Measurements from ENCODE around the gene RB1. TPM values are rescaled to one million over a fixed set of nuclear protein-coding genes. Genes with fewer than 3 reads are reported as not detected.
A peak's percentile ranks its signal among the peaks of the same experiment; 100 is the strongest.

Gene RB1
- total RNA-seq, 2 experiments from 2014 or later, result 25.1 to 25.6 TPM

GRCh38 chr13:48483575-48483974 is 180.0 kb downstream of the RB1 start:
- intact Hi-C loops (cut with micrococcal nuclease), result no loop called here
- H3K9me3 Mint-ChIP-seq, result no peaks in the 10 kb centered on the region
- H3K27ac Mint-ChIP-seq, result no peak overlapping the region
- no peaks in the 10 kb centered on the region for H3K27me3 Mint-ChIP-seq (ENCODE audit: low read depth)
- no peak for DNase-seq
- CTCF ChIA-PET, result interaction anchor here (0.8 to 1.3 kb wide), 2 partner anchors 9 to 22 kb away, joined by 3 read pairs; no protein-coding TSS in a partner anchor
- no peak overlapping the region for H3K4me3 Mint-ChIP-seq
- peaks cover 11% of the 10 kb centered on the region for H3K4me1 Mint-ChIP-seq (ENCODE audit: low read depth)
- peaks cover 13% of the 10 kb centered on the region for H3K36me3 Mint-ChIP-seq (ENCODE audit: low read depth)

GRCh38 chr13:48485432-48485831 is 181.9 kb downstream of the RB1 start:
- CTCF ChIA-PET, result interaction anchor here (0.7 to 1.6 kb wide), 2 partner anchors 95 to 390 kb away, joined by 3 to 4 read pairs; no protein-coding TSS in a partner anchor
- intact Hi-C loops (cut with micrococcal nuclease), result no loop called here
- Mint-ChIP-seq H3K27me3 (ENCODE audit: low read depth) (no peaks in the 10 kb centered on the region), H3K4me3 (no peak overlapping the region), H3K9me3 (no peaks in the 10 kb centered on the region), H3K4me1 (ENCODE audit: low read depth) (peaks cover 28% of the 10 kb centered on the region), H3K27ac (no peak overlapping the region), H3K36me3 (ENCODE audit: low read depth) (peaks cover 14% of the 10 kb centered on the region)
- no peak for DNase-seq

- H3K27ac Mint-ChIP-seq, result no peak overlapping the region
- H3K4me3 Mint-ChIP-seq, result no peak overlapping the region
- peaks cover 34% of the 10 kb centered on the region for H3K4me1 Mint-ChIP-seq (ENCODE audit: low read depth)
Observed at GRCh38 chr13:48486362-48486761, 182.8 kb downstream of the RB1 start.

GRCh38 chr13:48486836-48487235 is 183.3 kb downstream of the RB1 start:
- intact Hi-C loops (cut with micrococcal nuclease), result no loop called here
- Mint-ChIP-seq H3K27ac (no peak overlapping the region), H3K4me3 (no peak overlapping the region), H3K27me3 (ENCODE audit: low read depth) (no peaks in the 10 kb centered on the region), H3K9me3 (no peaks in the 10 kb centered on the region), H3K4me1 (ENCODE audit: low read depth) (peaks cover 34% of the 10 kb centered on the region), H3K36me3 (ENCODE audit: low read depth) (peaks cover 14% of the 10 kb centered on the region)
- DNase-seq, result no peak
- CTCF ChIA-PET, result interaction anchor here (1.2 kb wide), 1 partner anchor 74 kb away, joined by 3 read pairs; the partner anchor contains the start of gene LPAR6

More at GRCh38 chr13:48486362-48486761, 182.8 kb downstream of the RB1 start:
- DNase-seq, result no peak
- H3K36me3 Mint-ChIP-seq (ENCODE audit: low read depth), result peaks cover 14% of the 10 kb centered on the region
- CTCF ChIA-PET, result interaction anchor here (1.2 to 1.6 kb wide), 2 partner anchors 74 to 94 kb away, joined by 3 to 4 read pairs; partner anchors contain the start of gene LPAR6
- no peaks in the 10 kb centered on the region for H3K9me3 Mint-ChIP-seq
- intact Hi-C loops (cut with micrococcal nuclease), result no loop called here
- H3K27me3 Mint-ChIP-seq (ENCODE audit: low read depth), result no peaks in the 10 kb centered on the region

- intact Hi-C loops (cut with micrococcal nuclease), result no loop called here
- CTCF ChIA-PET, result interaction anchor here (0.6 kb wide), 2 partner anchors 89 to 96 kb away, joined by 4 to 7 read pairs; no protein-coding TSS in a partner anchor
- Mint-ChIP-seq H3K27me3 (ENCODE audit: low read depth) (no peaks in the 10 kb centered on the region), H3K4me3 (no peak overlapping the region), H3K27ac (no peak overlapping the region), H3K4me1 (ENCODE audit: low read depth) (peaks cover 34% of the 10 kb centered on the region), H3K9me3 (no peaks in the 10 kb centered on the region), H3K36me3 (ENCODE audit: low read depth) (peaks cover 10% of the 10 kb centered on the region)
- DNase-seq, result no peak
Observed at GRCh38 chr13:48487968-48488367, 184.4 kb downstream of the RB1 start.

- intact Hi-C loops (cut with micrococcal nuclease), result no loop called here
- CTCF ChIA-PET, result interaction anchor here (1.0 kb wide), 1 partner anchor 29 kb away, joined by 3 read pairs; no protein-coding TSS in a partner anchor
- H3K27ac Mint-ChIP-seq, result peak overlapping the region; percentile 2
- no peaks in the 10 kb centered on the region for H3K27me3 Mint-ChIP-seq (ENCODE audit: low read depth)
- peaks cover 34% of the 10 kb centered on the region for H3K4me1 Mint-ChIP-seq (ENCODE audit: low read depth)
- H3K9me3 Mint-ChIP-seq, result no peaks in the 10 kb centered on the region
- peaks cover 8% of the 10 kb centered on the region for H3K36me3 Mint-ChIP-seq (ENCODE audit: low read depth)
- no peak overlapping the region for H3K4me3 Mint-ChIP-seq
- no peak for DNase-seq
Observed at GRCh38 chr13:48488995-48489394, 185.4 kb downstream of the RB1 start.

GRCh38 chr13:48489666-48490065 is 186.1 kb downstream of the RB1 start:
- Mint-ChIP-seq H3K9me3 (no peaks in the 10 kb centered on the region), H3K36me3 (ENCODE audit: low read depth) (peaks cover 8% of the 10 kb centered on the region), H3K4me3 (no peak overlapping the region), H3K4me1 (ENCODE audit: low read depth) (peaks cover 34% of the 10 kb centered on the region), H3K27me3 (ENCODE audit: low read depth) (no peaks in the 10 kb centered on the region), H3K27ac (no peak overlapping the region)
- CTCF ChIA-PET, result interaction anchor here (1.0 kb wide), 1 partner anchor 29 kb away, joined by 3 read pairs; no protein-coding TSS in a partner anchor
- no peak for DNase-seq
- intact Hi-C loops (cut with micrococcal nuclease), result loop anchor here (1.0 to 5.0 kb wide), 8 partner anchors 16 to 488 kb away; partner anchors contain the start of genes FNDC3A and LPAR6

GRCh38 chr13:48490241-48490640 is 186.7 kb downstream of the RB1 start:
- H3K27ac Mint-ChIP-seq, result no peak overlapping the region

GRCh38 chr13:48491423-48492095 is 188.0 kb downstream of the RB1 start:
- Mint-ChIP-seq H3K4me1 (ENCODE audit: low read depth) (peaks cover 36% of the 10 kb centered on the region), H3K27me3 (ENCODE audit: low read depth) (no peaks in the 10 kb centered on the region), H3K4me3 (peak overlapping the region; percentile 13), H3K36me3 (ENCODE audit: low read depth) (peaks cover 7% of the 10 kb centered on the region), H3K27ac (no peak overlapping the region), H3K9me3 (no peaks in the 10 kb centered on the region)
- CTCF ChIA-PET, result interaction anchor here (0.9 to 1.0 kb wide), 2 partner anchors 8 to 364 kb away, joined by 3 read pairs; no protein-coding TSS in a partner anchor
- DNase-seq, result no peak
- intact Hi-C loops (cut with micrococcal nuclease), result loop anchor here (1.0 to 5.0 kb wide), 8 partner anchors 41 to 486 kb away; partner anchors contain the start of gene FNDC3A

More at GRCh38 chr13:48490241-48490640, 186.7 kb downstream of the RB1 start:
- no peak for DNase-seq
- intact Hi-C loops (cut with micrococcal nuclease), result loop anchor here (1.0 to 5.0 kb wide), 8 partner anchors 15 to 487 kb away; partner anchors contain the start of genes FNDC3A and LPAR6
- Mint-ChIP-seq H3K4me3 (no peak overlapping the region), H3K36me3 (ENCODE audit: low read depth) (peaks cover 8% of the 10 kb centered on the region), H3K4me1 (ENCODE audit: low read depth) (peaks cover 34% of the 10 kb centered on the region), H3K9me3 (no peaks in the 10 kb centered on the region), H3K27me3 (ENCODE audit: low read depth) (no peaks in the 10 kb centered on the region)
- CTCF ChIA-PET, result no interaction called here

- no peak overlapping the region for H3K4me3 Mint-ChIP-seq
- H3K9me3 Mint-ChIP-seq, result no peaks in the 10 kb centered on the region
- no peak overlapping the region for H3K27ac Mint-ChIP-seq
- peak; percentile 30 for DNase-seq
- peaks cover 38% of the 10 kb centered on the region for H3K4me1 Mint-ChIP-seq (ENCODE audit: low read depth)
- CTCF ChIA-PET, result interaction anchor here (0.9 to 1.0 kb wide), 2 partner anchors 9 to 365 kb away, joined by 3 read pairs; no protein-coding TSS in a partner anchor
- H3K36me3 Mint-ChIP-seq (ENCODE audit: low read depth), result peaks cover 4% of the 10 kb centered on the region
- intact Hi-C loops (cut with micrococcal nuclease), result loop anchor here (1.0 to 5.0 kb wide), 4 partner anchors 40 to 485 kb away; partner anchors contain the start of gene FNDC3A
- no peaks in the 10 kb centered on the region for H3K27me3 Mint-ChIP-seq (ENCODE audit: low read depth)
Observed at GRCh38 chr13:48492096-48492440, 188.5 kb downstream of the RB1 start.

GRCh38 chr13:48492470-48493065 is 189.0 kb downstream of the RB1 start:
- peak; percentile 74 for DNase-seq
- no peak overlapping the region for H3K4me3 Mint-ChIP-seq
- H3K27me3 Mint-ChIP-seq (ENCODE audit: low read depth), result no peaks in the 10 kb centered on the region
- CTCF ChIA-PET, result interaction anchor here (0.9 to 1.0 kb wide), 2 partner anchors 9 to 365 kb away, joined by 3 read pairs; no protein-coding TSS in a partner anchor
- intact Hi-C loops (cut with micrococcal nuclease), result loop anchor here (1.0 to 5.0 kb wide), 4 partner anchors 40 to 485 kb away; partner anchors contain the start of gene FNDC3A
- H3K4me1 Mint-ChIP-seq (ENCODE audit: low read depth), result peaks cover 39% of the 10 kb centered on the region
- H3K27ac Mint-ChIP-seq, result no peak overlapping the region
- H3K36me3 Mint-ChIP-seq (ENCODE audit: low read depth), result peaks cover 4% of the 10 kb centered on the region
- H3K9me3 Mint-ChIP-seq, result no peaks in the 10 kb centered on the region

All from activated naive CD4-positive, alpha-beta T cell treated with anti-CD3 and anti-CD28 coated beads for 36 hours (primary cell).